Spinal cord (tissue), 10 donors: Measurements from ENCODE around the gene MTA2. TPM values are rescaled to one million over a fixed set of nuclear protein-coding genes. Genes with fewer than 3 reads are reported as not detected.

Source experiments
- DNase-seq, 6 donors: peaks; one replicate each; pipeline versions ENCODE4 v3.0.0 to v3.0.0-alpha.2; 2013 to 2015; ENCODE audit warnings: low spot score in 6 of 6, low read depth in 4 of 6
- H3K27ac ChIP-seq: one replicate; pipeline ENCODE4 v1.5.1; 2013; ENCODE audit warnings: low read depth, low read length, control low read depth
- H3K27me3 ChIP-seq: one replicate; pipeline ENCODE4 v1.6.1; 2013; ENCODE audit warnings: low read length; ENCODE audit not compliant: control insufficient read depth, insufficient read depth
- H3K36me3 ChIP-seq: one replicate; pipeline ENCODE4 v1.6.1; 2013; ENCODE audit warnings: low read length; ENCODE audit not compliant: control insufficient read depth, insufficient read depth
- H3K4me1 ChIP-seq: one replicate; pipeline ENCODE4 v1.6.1; 2013; ENCODE audit warnings: low read length; ENCODE audit not compliant: control insufficient read depth, insufficient read depth
- H3K4me3 ChIP-seq: one replicate; pipeline ENCODE4 v1.5.1; 2013; ENCODE audit warnings: low read depth, low read length, control low read depth
- H3K9me3 ChIP-seq: one replicate; pipeline ENCODE4 v1.6.1; 2013; ENCODE audit warnings: low read length; ENCODE audit not compliant: control insufficient read depth, insufficient read depth
- WGBS: methylation state at CpG from one replicate; pipeline ENCODE4 v1.1.5; 2013; ENCODE audit warnings: missing lambda C conversion rate; ENCODE audit not compliant: insufficient coverage; 5-methylcytosine and 5-hydroxymethylcytosine counted together
- polyA plus RNA-seq, 2 donors: library from polyadenylated mRNA; unstranded; fragments of 120-200 nt; gene quantifications; one replicate each; pipeline ENCODE4 v1.2.1, GENCODE V29; 2013; ENCODE audit not compliant: insufficient read length in 2 of 2
- total RNA-seq, 2 donors: library from RNA; depleted of rRNA in 1 of 2; stranded (reverse); fragments of 120-200 nt in 1 of 2; fragments of >200 nt in 1 of 2; gene quantifications; one replicate each; pipeline versions ENCODE4 v1.2.3 to v1.2.4, GENCODE V29; 2013 to 2014
- donor health status: healthy.

Gene MTA2
- total and polyA plus RNA-seq, 4 donors = 72.9 to 91.6 (median 85.1) TPM

DNA sequence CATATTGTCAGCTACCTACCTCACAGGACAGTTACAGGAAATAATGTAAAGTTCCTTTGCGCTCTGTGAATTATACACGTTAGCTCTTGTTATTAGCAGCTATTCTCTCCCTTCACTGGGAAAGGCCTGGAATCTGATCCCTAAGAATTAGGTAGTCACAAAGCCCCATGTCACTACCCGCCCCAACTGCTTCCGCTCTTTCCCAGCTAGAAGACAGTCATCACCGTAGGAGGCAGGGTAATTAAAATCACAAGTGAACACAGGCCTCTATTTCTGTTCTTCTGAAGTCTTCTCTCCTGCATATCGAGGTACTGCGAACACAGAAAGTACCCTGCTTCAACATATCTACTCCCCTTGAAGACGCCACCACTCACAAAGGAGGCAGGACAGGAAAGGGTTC is 42.5 kb downstream of the MTA2 start:
- Histone ChIP-seq H3K4me3 (no peak overlapping the region), H3K27ac (no peak overlapping the region), H3K9me3 (no peaks in the 10 kb centered on the region), H3K36me3 (peaks cover 70% of the 10 kb centered on the region), H3K27me3 (no peaks in the 10 kb centered on the region), H3K4me1 (peaks cover 30% of the 10 kb centered on the region)
- 53% methylated on average over 7 of the region's 8 CpGs for WGBS
- no peak for DNase-seq

DNA sequence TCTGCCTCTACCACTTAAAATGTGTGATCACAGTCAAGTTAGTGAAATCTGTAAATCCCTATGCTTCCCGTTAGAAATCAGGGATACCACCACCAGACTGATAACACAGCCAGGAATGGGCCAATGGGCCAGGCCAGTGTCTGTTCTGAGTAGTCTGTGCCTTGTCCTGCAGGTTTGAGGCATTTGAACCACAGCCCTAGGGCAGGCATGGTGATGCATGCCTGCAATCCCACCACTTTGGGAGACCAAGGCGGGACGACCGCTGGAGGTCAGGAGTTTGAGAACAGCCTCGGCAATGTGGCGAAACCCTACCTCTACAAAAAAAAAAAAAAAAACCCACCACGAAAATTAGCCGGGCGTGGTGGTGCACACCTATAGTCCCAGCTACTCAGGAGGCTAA is 43.0 kb downstream of the MTA2 start:
- Histone ChIP-seq H3K27ac (no peak overlapping the region), H3K9me3 (no peaks in the 10 kb centered on the region), H3K4me3 (no peak overlapping the region), H3K36me3 (peaks cover 65% of the 10 kb centered on the region), H3K4me1 (peaks cover 36% of the 10 kb centered on the region), H3K27me3 (no peaks in the 10 kb centered on the region)
- no peak for DNase-seq
- 80% methylated on average over 1 of the region's 9 CpGs for WGBS

DNA sequence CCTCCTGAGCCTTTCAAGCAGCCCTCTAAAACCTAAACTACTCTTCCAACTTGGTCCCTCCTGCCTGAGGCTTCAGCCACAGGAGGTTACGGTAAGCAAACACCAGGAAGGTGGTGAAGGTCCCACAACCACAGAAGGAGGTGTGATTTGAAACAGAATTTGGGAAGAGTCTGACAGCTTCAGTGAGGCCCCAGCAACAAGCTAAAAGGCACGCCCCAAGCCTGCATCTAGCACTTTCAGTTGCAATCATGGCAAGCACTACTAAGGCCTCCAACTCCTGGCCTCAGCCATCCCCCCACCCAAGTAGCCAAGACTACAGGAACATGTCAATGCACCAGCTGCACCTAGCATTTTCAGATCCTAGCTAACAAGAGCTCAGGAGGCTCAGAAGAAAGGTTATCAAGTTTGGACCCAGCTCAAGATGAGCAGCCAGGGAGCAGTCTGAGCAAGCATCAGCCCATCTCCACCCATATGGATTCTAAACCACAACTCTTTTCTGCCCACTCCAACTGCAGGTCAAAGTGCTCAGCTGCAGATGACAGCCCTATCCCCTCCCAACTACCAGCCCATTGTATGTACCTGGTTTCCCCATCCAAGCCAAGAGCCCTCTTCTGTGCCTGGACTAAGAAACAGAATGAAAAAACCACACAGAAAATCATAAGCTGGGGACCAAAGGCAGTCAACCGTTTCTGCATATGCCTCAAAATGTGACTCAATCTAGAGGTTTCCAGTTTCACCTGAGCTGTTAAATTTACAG is 44.6 kb downstream of the MTA2 start:
- peak overlapping the region; percentile 93 for H3K27ac ChIP-seq
- peaks cover 50% of the 10 kb centered on the region for H3K36me3 ChIP-seq
- DNase-seq = no peak
- H3K4me3 ChIP-seq = no peak overlapping the region
- H3K27me3 ChIP-seq = no peaks in the 10 kb centered on the region
- WGBS = 72% methylated on average over 3 of the region's 3 CpGs
- H3K9me3 ChIP-seq = no peaks in the 10 kb centered on the region
- peaks cover 52% of the 10 kb centered on the region for H3K4me1 ChIP-seq

DNA sequence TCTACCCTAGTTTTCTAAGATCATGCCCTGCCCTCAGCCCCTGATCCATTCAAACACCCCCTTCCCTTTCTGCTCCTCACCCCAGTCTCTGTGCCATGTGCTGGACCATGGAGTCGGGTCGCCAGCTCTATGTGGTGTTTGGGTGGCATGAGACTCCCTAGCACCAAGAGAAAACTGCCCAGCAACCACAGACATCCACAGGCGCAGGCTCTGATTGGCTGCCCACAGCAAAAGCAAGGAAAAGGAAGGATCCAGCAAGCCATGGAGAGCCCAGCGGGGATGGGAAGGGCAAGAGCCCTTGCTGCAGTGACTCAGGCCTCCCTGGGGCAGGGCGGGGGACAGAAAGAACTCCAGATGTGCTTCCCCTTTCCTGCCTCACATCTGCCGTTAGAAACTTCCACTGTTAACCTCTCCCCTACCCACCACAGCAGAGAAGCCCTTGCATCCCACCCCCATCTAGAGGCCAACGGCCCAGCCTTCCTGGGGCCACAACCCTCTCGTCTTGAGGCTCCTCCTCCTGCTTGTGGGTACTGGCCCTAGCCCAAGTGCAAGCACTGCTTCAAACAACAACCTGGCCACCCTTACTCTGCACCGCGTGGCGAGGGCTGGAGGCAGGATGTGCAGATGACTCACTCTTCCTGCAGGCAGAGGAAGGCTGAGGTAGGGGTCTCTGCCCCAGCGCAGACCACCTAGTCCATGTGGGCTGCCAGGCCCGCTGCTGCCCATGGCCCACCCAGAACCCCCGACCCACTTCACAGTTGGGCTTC is 45.4 kb downstream of the MTA2 start:
- Histone ChIP-seq H3K27me3 (no peaks in the 10 kb centered on the region), H3K9me3 (no peaks in the 10 kb centered on the region), H3K27ac (peak overlapping the region; percentile 93), H3K4me1 (peaks cover 60% of the 10 kb centered on the region), H3K4me3 (no peak overlapping the region), H3K36me3 (peaks cover 48% of the 10 kb centered on the region)
- peak in 2 of 6 donors; percentile 62 to 87 for DNase-seq
- WGBS = 48% methylated on average over 11 of the region's 14 CpGs

DNA sequence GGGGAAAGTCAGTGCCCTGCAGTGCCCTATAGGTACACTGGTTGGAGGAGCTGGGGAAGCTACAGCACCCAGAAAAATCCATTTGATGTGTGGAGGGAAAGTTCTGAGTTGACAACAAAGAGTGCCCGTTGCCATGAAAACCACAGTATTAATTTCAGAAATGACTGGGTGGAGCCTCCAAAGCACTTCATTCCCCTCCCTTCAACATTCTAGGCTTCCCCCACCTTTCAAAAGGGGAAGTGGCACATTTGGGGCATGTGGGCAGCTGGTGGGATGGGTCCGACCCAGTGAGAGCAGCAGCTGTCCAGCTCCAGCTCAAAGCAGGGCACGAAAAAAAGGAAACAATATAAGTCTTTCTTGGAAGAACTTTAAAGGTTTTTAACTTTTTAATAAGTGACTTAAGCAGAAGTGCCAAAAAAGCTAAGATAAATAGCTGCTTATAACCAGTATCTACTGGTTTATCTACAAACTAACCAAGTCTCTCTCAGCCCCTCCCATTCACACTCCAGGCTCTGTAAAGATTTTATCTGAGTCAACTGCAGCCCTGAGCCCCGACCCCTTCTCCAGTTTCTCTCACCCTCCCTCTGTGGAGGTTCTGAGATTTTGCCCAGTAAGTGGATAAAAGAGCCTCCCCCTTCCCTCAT is 46.1 kb downstream of the MTA2 start:
- Histone ChIP-seq H3K27me3 (no peaks in the 10 kb centered on the region), H3K36me3 (peaks cover 41% of the 10 kb centered on the region), H3K4me1 (peaks cover 64% of the 10 kb centered on the region), H3K4me3 (no peak overlapping the region), H3K27ac (peak overlapping the region; percentile 93), H3K9me3 (no peaks in the 10 kb centered on the region)
- no CpG with 5 or more reads among the region's 4 CpGs for WGBS
- peak in 1 of 6 donors; percentile 35 for DNase-seq

DNA sequence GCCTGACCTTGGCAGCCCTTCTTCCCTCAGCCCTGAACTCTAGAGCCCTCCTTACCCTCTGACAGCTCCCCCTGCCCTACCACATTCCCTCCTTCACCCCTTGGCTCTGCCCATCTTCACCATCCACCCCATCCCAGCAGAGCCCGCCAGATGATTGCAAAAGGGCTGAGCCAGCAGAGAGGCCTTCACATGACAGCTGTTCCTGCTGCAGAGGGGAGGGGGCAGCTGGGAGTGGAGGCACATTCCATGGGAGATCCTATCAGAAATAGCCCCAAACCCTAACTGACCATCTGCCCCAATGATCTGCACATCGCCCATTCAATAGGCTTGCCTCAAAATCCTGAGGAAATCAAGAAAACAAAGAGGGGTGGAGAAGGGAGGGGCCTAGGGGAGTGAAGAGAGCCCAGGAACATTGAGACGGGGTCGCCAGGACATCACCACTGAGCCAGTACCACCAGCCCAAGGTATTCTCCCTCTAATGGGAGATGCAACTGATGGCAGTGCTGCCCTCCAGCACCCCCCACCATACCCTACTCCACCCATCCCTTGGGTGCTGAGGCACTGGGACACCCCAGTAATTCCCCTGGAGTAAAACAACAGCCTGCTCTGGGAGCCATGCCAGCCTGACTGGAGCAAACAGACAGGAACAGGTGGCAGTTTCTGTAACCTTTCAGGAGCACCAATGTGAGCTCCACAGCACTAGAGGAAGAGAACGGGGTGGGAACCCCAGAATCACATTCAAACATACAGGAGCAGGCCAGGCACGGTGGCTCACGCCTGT is 47.1 kb downstream of the MTA2 start:
- H3K27me3 ChIP-seq = no peaks in the 10 kb centered on the region
- H3K4me1 ChIP-seq = peaks cover 64% of the 10 kb centered on the region
- H3K36me3 ChIP-seq = peaks cover 37% of the 10 kb centered on the region
- DNase-seq = no peak
- H3K9me3 ChIP-seq = no peaks in the 10 kb centered on the region
- WGBS = 83% methylated on average over 3 of the region's 7 CpGs
- no peak overlapping the region for H3K4me3 ChIP-seq
- H3K27ac ChIP-seq = peak overlapping the region; percentile 97

DNA sequence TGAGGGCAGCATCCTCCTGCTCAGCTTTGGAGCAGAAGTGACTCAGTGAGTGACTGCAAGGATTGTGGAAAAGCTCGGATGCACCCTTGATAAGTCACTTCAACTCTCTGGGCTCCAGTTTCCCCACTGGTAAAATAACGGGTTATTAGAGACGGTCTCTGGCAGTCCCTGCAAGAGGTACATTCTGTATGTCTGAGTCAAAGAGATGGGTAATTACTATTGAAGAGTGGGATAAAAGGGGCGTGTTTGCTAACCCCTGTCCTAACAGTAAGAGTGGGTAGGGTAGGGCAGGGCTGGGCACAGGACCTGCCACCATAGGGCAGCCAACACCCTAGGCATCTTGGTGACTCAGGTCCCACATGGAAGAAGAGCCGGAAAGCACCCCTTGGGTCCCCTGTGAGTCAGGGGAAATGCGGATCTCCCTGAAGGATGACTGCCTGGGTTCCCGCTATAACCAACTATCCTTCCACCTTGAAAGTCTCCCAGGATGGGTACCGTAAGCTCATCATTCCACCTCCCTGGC is 47.8 kb downstream of the MTA2 start:
- no peaks in the 10 kb centered on the region for H3K27me3 ChIP-seq
- no peaks in the 10 kb centered on the region for H3K9me3 ChIP-seq
- H3K4me3 ChIP-seq = no peak overlapping the region
- peaks cover 30% of the 10 kb centered on the region for H3K36me3 ChIP-seq
- no peak for DNase-seq
- peaks cover 64% of the 10 kb centered on the region for H3K4me1 ChIP-seq
- peak overlapping the region; percentile 97 for H3K27ac ChIP-seq
- 97% methylated on average over 5 of the region's 8 CpGs for WGBS

DNA sequence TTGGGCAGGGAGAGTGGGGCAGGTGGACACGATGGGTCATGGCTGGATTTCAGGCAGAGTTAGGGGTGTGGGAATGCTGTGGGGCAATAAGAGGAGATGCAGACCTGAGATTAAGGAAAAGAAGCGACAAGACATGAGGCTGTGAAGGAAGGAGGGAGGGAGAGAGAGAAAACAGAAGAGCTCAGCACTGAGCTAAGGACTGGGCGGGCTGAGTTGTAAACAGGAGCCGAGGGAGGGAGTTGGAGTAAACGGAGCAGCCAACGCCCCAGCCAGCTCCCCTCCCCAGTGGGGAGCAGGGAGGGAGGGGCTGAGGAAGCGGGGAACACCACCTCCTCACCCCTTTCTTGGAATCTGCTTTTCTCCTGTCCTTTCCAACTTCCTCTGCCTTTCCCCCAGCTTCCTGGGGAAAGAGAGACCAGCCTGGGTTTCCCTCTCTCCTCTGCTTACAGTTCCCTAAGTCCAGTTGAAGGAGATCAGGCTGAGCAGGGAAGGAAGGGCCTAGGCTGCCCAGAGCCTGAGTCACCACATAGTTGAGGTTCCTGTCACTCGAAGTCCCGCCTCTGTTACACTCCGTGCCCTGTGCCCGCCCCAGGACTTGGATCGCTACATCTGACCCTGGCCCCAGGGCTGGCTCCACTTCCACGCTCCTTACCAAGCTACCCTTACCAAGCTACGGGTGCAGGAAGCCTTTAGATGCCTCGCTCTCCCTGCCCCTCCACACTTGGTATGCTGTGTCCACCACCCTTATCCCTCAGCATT is 48.4 kb downstream of the MTA2 start:
- Histone ChIP-seq H3K27ac (peak overlapping the region; percentile 97), H3K4me1 (peaks cover 68% of the 10 kb centered on the region), H3K27me3 (no peaks in the 10 kb centered on the region), H3K4me3 (no peak overlapping the region), H3K9me3 (no peaks in the 10 kb centered on the region), H3K36me3 (peaks cover 24% of the 10 kb centered on the region)
- 35% methylated on average over 11 of the region's 15 CpGs for WGBS
- DNase-seq = peak in 2 of 6 donors; percentile 58 to 82
